Measurements from ENCODE around the gene TBC1D1.

The TBC1D1 gene

GRCh38 chr4:37934096-37934495 lies 43.2 kb downstream of the TBC1D1 start:
- no peak for FAIRE-seq
- TF ChIP-seq POLR2AphosphoS5 (IDR thresholded peaks at IDR 0.05; ENCODE audit: low read depth, low read length): no peak
- TF ChIP-seq TAF1 (IDR thresholded peaks at IDR 0.05; ENCODE audit: borderline replicate concordance, low read depth, low read length): no peak
- no peak for TF ChIP-seq POLR2A (IDR thresholded peaks at IDR 0.05; ENCODE audit: low read depth, low read length)
- DNase-seq (ENCODE audit: insufficient read length): no peak

- no peak for TF ChIP-seq TAF1 (IDR thresholded peaks at IDR 0.05; ENCODE audit: borderline replicate concordance, low read depth, low read length)
- TF ChIP-seq POLR2AphosphoS5 (IDR thresholded peaks at IDR 0.05; ENCODE audit: low read depth, low read length): no peak
- no peak for TF ChIP-seq POLR2A (IDR thresholded peaks at IDR 0.05; ENCODE audit: low read depth, low read length)
- DNase-seq (ENCODE audit: insufficient read length): no peak
- FAIRE-seq: no peak
Measured at GRCh38 chr4:37934609-37935008, 43.7 kb downstream of the TBC1D1 start.

- DNase-seq (ENCODE audit: insufficient read length) (no peak), FAIRE-seq (no peak)
- TF ChIP-seq POLR2AphosphoS5 (IDR thresholded peaks at IDR 0.05; ENCODE audit: low read depth, low read length) (no peak), POLR2A (IDR thresholded peaks at IDR 0.05; ENCODE audit: low read depth, low read length) (no peak), TAF1 (IDR thresholded peaks at IDR 0.05; ENCODE audit: borderline replicate concordance, low read depth, low read length) (no peak)
Measured at GRCh38 chr4:37935026-37935425, 44.1 kb downstream of the TBC1D1 start.

- FAIRE-seq (no peak), DNase-seq (ENCODE audit: insufficient read length) (no peak)
- no peak for TF ChIP-seq POLR2A (IDR thresholded peaks at IDR 0.05; ENCODE audit: low read depth, low read length)
- no peak for TF ChIP-seq TAF1 (IDR thresholded peaks at IDR 0.05; ENCODE audit: borderline replicate concordance, low read depth, low read length)
- TF ChIP-seq POLR2AphosphoS5 (IDR thresholded peaks at IDR 0.05; ENCODE audit: low read depth, low read length): no peak
Measured at GRCh38 chr4:37936889-37937498, 46.1 kb downstream of the TBC1D1 start.

GRCh38 chr4:37938208-37938607 lies 47.3 kb downstream of the TBC1D1 start:
- DNase-seq (ENCODE audit: insufficient read length) (no peak), FAIRE-seq (no peak)
- TF ChIP-seq POLR2A (IDR thresholded peaks at IDR 0.05; ENCODE audit: low read depth, low read length) (no peak), TAF1 (IDR thresholded peaks at IDR 0.05; ENCODE audit: borderline replicate concordance, low read depth, low read length) (no peak), POLR2AphosphoS5 (IDR thresholded peaks at IDR 0.05; ENCODE audit: low read depth, low read length) (no peak)

GRCh38 chr4:37946503-37947179 lies 55.8 kb downstream of the TBC1D1 start:
- no peak for FAIRE-seq
- TF ChIP-seq POLR2A (IDR thresholded peaks at IDR 0.05; ENCODE audit: low read depth, low read length) (no peak), TAF1 (IDR thresholded peaks at IDR 0.05; ENCODE audit: borderline replicate concordance, low read depth, low read length) (no peak), POLR2AphosphoS5 (IDR thresholded peaks at IDR 0.05; ENCODE audit: low read depth, low read length) (no peak)
- DNase-seq (ENCODE audit: insufficient read length): no peak

- FAIRE-seq (no peak), DNase-seq (ENCODE audit: insufficient read length) (no peak)
- no peak for TF ChIP-seq POLR2A (IDR thresholded peaks at IDR 0.05; ENCODE audit: low read depth, low read length)
- TF ChIP-seq TAF1 (IDR thresholded peaks at IDR 0.05; ENCODE audit: borderline replicate concordance, low read depth, low read length): no peak
- TF ChIP-seq POLR2AphosphoS5 (IDR thresholded peaks at IDR 0.05; ENCODE audit: low read depth, low read length): no peak
Measured at GRCh38 chr4:37948542-37948941, 57.7 kb downstream of the TBC1D1 start.

GRCh38 chr4:37949636-37950426 lies 58.9 kb downstream of the TBC1D1 start:
- TF ChIP-seq POLR2A (IDR thresholded peaks at IDR 0.05; ENCODE audit: low read depth, low read length) (no peak), POLR2AphosphoS5 (IDR thresholded peaks at IDR 0.05; ENCODE audit: low read depth, low read length) (no peak), TAF1 (IDR thresholded peaks at IDR 0.05; ENCODE audit: borderline replicate concordance, low read depth, low read length) (no peak)
- FAIRE-seq (no peak), DNase-seq (ENCODE audit: insufficient read length) (no peak)

GRCh38 chr4:37951461-37952352 lies 60.8 kb downstream of the TBC1D1 start:
- FAIRE-seq (no peak), DNase-seq (ENCODE audit: insufficient read length) (no peak)
- TF ChIP-seq POLR2A (IDR thresholded peaks at IDR 0.05; ENCODE audit: low read depth, low read length): no peak
- TF ChIP-seq TAF1 (IDR thresholded peaks at IDR 0.05; ENCODE audit: borderline replicate concordance, low read depth, low read length): no peak
- no peak for TF ChIP-seq POLR2AphosphoS5 (IDR thresholded peaks at IDR 0.05; ENCODE audit: low read depth, low read length)

GRCh38 chr4:37953156-37953555 lies 62.3 kb downstream of the TBC1D1 start:
- TF ChIP-seq POLR2A (IDR thresholded peaks at IDR 0.05; ENCODE audit: low read depth, low read length) (no peak), TAF1 (IDR thresholded peaks at IDR 0.05; ENCODE audit: borderline replicate concordance, low read depth, low read length) (no peak), POLR2AphosphoS5 (IDR thresholded peaks at IDR 0.05; ENCODE audit: low read depth, low read length) (no peak)
- FAIRE-seq: no peak

More at GRCh38 chr4:37953156-37953555, 62.3 kb downstream of the TBC1D1 start:
- DNase-seq (ENCODE audit: insufficient read length): no peak
